OCI-LY7 (cell line): ENCODE measurements around the gene RAP1A. TPM values are rescaled to one million over a fixed set of nuclear protein-coding genes. Genes with fewer than 3 reads are reported as not detected.

ENCODE experiments used
- BruUV-seq: library from RNA; stranded (reverse); fragments of 400-500 nt; replicated peaks from 2 replicates; lab custom pipeline; 2021; lab: Mats Ljungman, UMichigan
- CTCF ChIA-PET: fragments of 300-600 bp; sonication (Branson Sonifier 250); formaldehyde crosslinking; loops from one replicate; lab custom pipeline; 2022; ENCODE audit warnings: antibody characterized with exemption; ENCODE audit not compliant: unreplicated experiment; lab: Charles Lee
- POLR2A ChIA-PET: fragments of 300-600 bp; sonication (Branson Sonifier 250); formaldehyde crosslinking; loops from one replicate; lab custom pipeline; 2022; ENCODE audit warnings: antibody characterized with exemption; lab: Charles Lee
- DNase-seq: peaks from one replicate; pipeline ENCODE4 v3.0.0-alpha.2; 2015; ENCODE audit warnings: low spot score
- H2AFZ ChIP-seq: fragments of 200-600 bp; sonication (generic), shearing (Covaris generic); 2 replicates; pipeline ENCODE4 v1.6.1; 2014; ENCODE audit warnings: mild to moderate bottlenecking, antibody characterized with exemption, low read length, moderate library complexity
- H3K27ac ChIP-seq: fragments of 200-600 bp; sonication (generic); 2 replicates; pipeline ENCODE4 v1.5.1; 2014; ENCODE audit warnings: mixed run types, low read depth, mild to moderate bottlenecking, moderate library complexity, low read length, inconsistent platforms; ENCODE audit not compliant: poor library complexity, severe bottlenecking
- H3K36me3 ChIP-seq: fragments of 200-600 bp; sonication (generic); 2 replicates; pipeline ENCODE4 v1.6.1; 2014; ENCODE audit warnings: mild to moderate bottlenecking, antibody characterized with exemption, low read length, moderate library complexity, mixed read lengths; ENCODE audit not compliant: insufficient read depth
- H3K4me1 ChIP-seq: fragments of 200-600 bp; sonication (generic); 2 replicates; pipeline ENCODE4 v1.5.1; 2014; ENCODE audit warnings: mild to moderate bottlenecking, low read length; ENCODE audit not compliant: insufficient read depth, poor library complexity, severe bottlenecking
- H3K4me2 ChIP-seq: fragments of 200-600 bp; sonication (generic); 2 replicates; pipeline ENCODE4 v1.6.1; 2014; ENCODE audit warnings: mild to moderate bottlenecking, low read length
- H3K4me3 ChIP-seq: fragments of 200-600 bp; sonication (generic); 2 replicates; pipeline ENCODE4 v1.5.1; 2014; ENCODE audit warnings: mild to moderate bottlenecking, low read depth, low read length; ENCODE audit not compliant: poor library complexity, severe bottlenecking
- H3K79me2 ChIP-seq: fragments of 200-600 bp; sonication (generic); 2 replicates; pipeline ENCODE4 v1.6.1; 2016; ENCODE audit warnings: low read depth, mild to moderate bottlenecking, low read length, moderate library complexity, mixed read lengths; ENCODE audit not compliant: insufficient read depth
- H3K9me2 ChIP-seq: fragments of 200-600 bp; sonication (generic); 2 replicates; pipeline ENCODE4 v1.6.1; 2016; ENCODE audit warnings: mild to moderate bottlenecking, low read length, mixed read lengths; ENCODE audit not compliant: insufficient read depth
- H3K9me3 ChIP-seq: fragments of 200-600 bp; sonication (generic); 2 replicates; pipeline ENCODE4 v1.6.1; 2014; ENCODE audit warnings: mild to moderate bottlenecking, mixed run types, low read length, mixed read lengths
- H4K20me1 ChIP-seq: fragments of 200-600 bp; sonication (generic); 2 replicates; pipeline ENCODE4 v1.6.1; 2014; ENCODE audit warnings: mild to moderate bottlenecking, antibody characterized with exemption, low read length, moderate library complexity, mixed read lengths; ENCODE audit not compliant: insufficient read depth
- EZH2phosphoT487 ChIP-seq: fragments of 200-600 bp; sonication (generic); IDR thresholded peaks from 2 replicates; pipeline ENCODE4 v1.6.1; 2018; ENCODE audit warnings: low read depth, borderline replicate concordance, mild to moderate bottlenecking, mixed run types, antibody characterized with exemption, low read length, moderate library complexity, mixed read lengths
- intact Hi-C: fragments of 100-400 bp; cut with micrococcal nuclease; formaldehyde crosslinking; loops from one replicate; pipeline ENCODE4 v1.10.0; 2022; ENCODE audit not compliant: unreplicated experiment
- total RNA-seq, 2 experiments: library from RNA; depleted of rRNA in 1 of 2; stranded (reverse); fragments of >200 nt in 1 of 2; shearing (Covaris generic) in 1 of 2; gene quantifications; 2 replicates each; pipeline ENCODE4 v1.2.3, GENCODE V29; 2014 to 2022
- TF ChIP-seq, protein P1 (sequence below): fragments of 200-600 bp; sonication (generic); conservative IDR thresholded peaks from 2 replicates; pipeline ENCODE4 v1.5.1; 2014; ENCODE audit warnings: mild to moderate bottlenecking, antibody characterized with exemption, low read length, moderate library complexity, mixed read lengths

RAP1A gene
- total RNA-seq, 2 experiments from 2014 or later: 10.4 to 86.3 TPM

DNA sequence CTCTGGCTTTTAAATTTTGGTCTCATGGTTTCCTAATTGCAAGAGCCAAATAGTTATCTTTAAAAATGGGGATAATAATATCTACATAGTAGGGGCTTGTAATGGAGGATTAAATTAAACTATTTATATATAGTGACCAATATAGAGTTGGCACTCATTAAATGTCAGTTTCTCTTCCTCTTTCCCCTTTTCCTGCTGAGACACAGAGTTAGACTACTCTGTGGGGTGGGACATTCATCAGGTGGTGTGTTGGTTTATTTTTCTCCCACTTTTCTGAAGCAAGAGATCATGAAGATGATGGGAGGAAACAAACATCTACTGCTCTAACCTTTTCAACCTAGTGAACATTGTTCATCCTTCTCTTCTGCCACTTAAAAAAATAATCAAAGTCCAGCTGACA, 17.3 kb upstream of the RAP1A start:
- peak overlapping the region; percentile 74 for H3K4me2 ChIP-seq
- no peak for TF ChIP-seq EZH2phosphoT487
- TF ChIP-seq, protein P1, sequence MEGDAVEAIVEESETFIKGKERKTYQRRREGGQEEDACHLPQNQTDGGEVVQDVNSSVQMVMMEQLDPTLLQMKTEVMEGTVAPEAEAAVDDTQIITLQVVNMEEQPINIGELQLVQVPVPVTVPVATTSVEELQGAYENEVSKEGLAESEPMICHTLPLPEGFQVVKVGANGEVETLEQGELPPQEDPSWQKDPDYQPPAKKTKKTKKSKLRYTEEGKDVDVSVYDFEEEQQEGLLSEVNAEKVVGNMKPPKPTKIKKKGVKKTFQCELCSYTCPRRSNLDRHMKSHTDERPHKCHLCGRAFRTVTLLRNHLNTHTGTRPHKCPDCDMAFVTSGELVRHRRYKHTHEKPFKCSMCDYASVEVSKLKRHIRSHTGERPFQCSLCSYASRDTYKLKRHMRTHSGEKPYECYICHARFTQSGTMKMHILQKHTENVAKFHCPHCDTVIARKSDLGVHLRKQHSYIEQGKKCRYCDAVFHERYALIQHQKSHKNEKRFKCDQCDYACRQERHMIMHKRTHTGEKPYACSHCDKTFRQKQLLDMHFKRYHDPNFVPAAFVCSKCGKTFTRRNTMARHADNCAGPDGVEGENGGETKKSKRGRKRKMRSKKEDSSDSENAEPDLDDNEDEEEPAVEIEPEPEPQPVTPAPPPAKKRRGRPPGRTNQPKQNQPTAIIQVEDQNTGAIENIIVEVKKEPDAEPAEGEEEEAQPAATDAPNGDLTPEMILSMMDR: no peak
- no peaks in the 10 kb centered on the region for H3K9me2 ChIP-seq
- intact Hi-C loops: loop anchor here (1.0 to 5.0 kb wide), 3 partner anchors 14 to 385 kb away; no protein-coding TSS in a partner anchor
- H3K36me3 ChIP-seq: no peaks in the 10 kb centered on the region
- H3K4me3 ChIP-seq: peak overlapping the region; percentile 26
- H3K9me3 ChIP-seq: no peaks in the 10 kb centered on the region
- no peaks in the 10 kb centered on the region for H3K79me2 ChIP-seq
- peaks cover 78% of the 10 kb centered on the region for H3K4me1 ChIP-seq
- POLR2A ChIA-PET: interaction anchor here (0.6 to 6.9 kb wide), 9 partner anchors 9 to 159 kb away, joined by 3 to 93 read pairs (median 4); partner anchors contain the start of gene RAP1A
- no TSS peak for BruUV-seq
- peak overlapping the region; percentile 66; the same call in 1 of the 2 replicates for H2AFZ ChIP-seq
- no peaks in the 10 kb centered on the region for H4K20me1 ChIP-seq
- peak; percentile 65 for DNase-seq
- H3K27ac ChIP-seq: peak overlapping the region; percentile 75
- CTCF ChIA-PET: interaction anchor here (0.9 to 1.4 kb wide), 4 partner anchors 11 to 94 kb away, joined by 3 read pairs; no protein-coding TSS in a partner anchor

DNA sequence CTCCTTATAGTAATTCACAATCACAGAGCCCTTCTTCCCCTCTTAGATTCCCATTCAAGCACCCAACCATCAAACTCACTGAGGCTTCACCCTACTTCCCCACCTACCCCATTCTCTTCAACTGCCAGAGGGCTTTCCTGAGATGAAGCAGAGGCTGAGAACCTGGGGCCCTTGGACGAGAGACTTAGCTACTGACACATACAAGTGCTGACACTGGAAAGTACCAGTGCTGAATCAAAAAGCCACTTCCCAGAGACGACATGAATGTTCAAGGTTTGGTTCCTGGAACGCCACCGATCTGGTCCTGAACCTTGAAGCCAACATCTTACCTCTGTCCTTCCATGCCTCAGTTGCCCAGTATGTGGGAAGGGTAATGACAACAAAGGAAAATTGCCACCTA, 16.6 kb upstream of the RAP1A start:
- ChIA-PET CTCF (interaction anchor here (0.9 to 1.4 kb wide), 4 partner anchors 11 to 95 kb away, joined by 3 read pairs; no protein-coding TSS in a partner anchor), POLR2A (interaction anchor here (0.5 to 6.9 kb wide), 13 partner anchors 9 to 105 kb away, joined by 3 to 93 read pairs (median 4); partner anchors contain the start of gene RAP1A)
- Histone ChIP-seq H3K9me3 (no peaks in the 10 kb centered on the region), H3K36me3 (no peaks in the 10 kb centered on the region), H2AFZ (peak overlapping the region; percentile 66; the same call in 1 of the 2 replicates), H3K79me2 (no peaks in the 10 kb centered on the region), H3K4me3 (peak overlapping the region; percentile 26), H3K4me1 (peaks cover 73% of the 10 kb centered on the region), H4K20me1 (no peaks in the 10 kb centered on the region), H3K27ac (peak overlapping the region; percentile 75), H3K4me2 (peak overlapping the region; percentile 74), H3K9me2 (no peaks in the 10 kb centered on the region)
- TF ChIP-seq, protein P1: no peak
- no peak for TF ChIP-seq EZH2phosphoT487
- intact Hi-C loops: loop anchor here (1.0 to 5.0 kb wide), 3 partner anchors 13 to 386 kb away; no protein-coding TSS in a partner anchor
- BruUV-seq: no TSS peak
- DNase-seq: no peak

DNA sequence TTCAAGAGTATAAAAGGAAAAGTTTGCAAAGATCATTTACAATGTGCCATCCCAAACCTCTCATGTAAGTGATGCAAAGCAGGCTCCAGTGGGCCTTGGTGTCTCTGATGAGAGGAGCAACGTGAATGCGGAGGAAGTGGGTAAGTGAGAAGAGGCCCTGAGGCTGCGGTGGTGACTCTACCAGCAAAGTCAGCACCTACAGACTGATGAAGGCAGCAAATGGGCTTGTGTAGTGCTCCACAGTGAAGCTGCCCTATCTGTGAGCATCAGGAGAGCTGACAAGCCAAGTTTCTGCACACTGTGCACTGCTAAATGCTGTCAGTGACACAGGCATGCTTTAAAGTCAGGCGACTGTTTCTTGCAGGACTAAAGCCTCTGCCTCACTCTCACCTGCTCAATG, 15.6 kb upstream of the RAP1A start:
- peak; percentile 77 for DNase-seq
- no TSS peak for BruUV-seq
- peak overlapping the region; percentile 75 for H3K27ac ChIP-seq
- H3K4me2 ChIP-seq: peak overlapping the region; percentile 74
- H3K36me3 ChIP-seq: no peaks in the 10 kb centered on the region
- no peaks in the 10 kb centered on the region for H4K20me1 ChIP-seq
- ChIA-PET POLR2A (interaction anchor here (0.9 to 6.9 kb wide), 6 partner anchors 8 to 22 kb away, joined by 3 to 93 read pairs (median 11); partner anchors contain the start of gene RAP1A), CTCF (interaction anchor here (0.6 to 1.4 kb wide), 3 partner anchors 9 to 96 kb away, joined by 3 read pairs; no protein-coding TSS in a partner anchor)
- no peaks in the 10 kb centered on the region for H3K9me2 ChIP-seq
- H3K4me1 ChIP-seq: peaks cover 64% of the 10 kb centered on the region
- intact Hi-C loops: loop anchor here (5.0 kb wide), 2 partner anchors 197 to 387 kb away; no protein-coding TSS in a partner anchor
- no peaks in the 10 kb centered on the region for H3K9me3 ChIP-seq
- H3K4me3 ChIP-seq: no peak overlapping the region
- peak overlapping the region; percentile 66 for H2AFZ ChIP-seq
- no peak for TF ChIP-seq EZH2phosphoT487
- TF ChIP-seq, protein P1: no peak
- H3K79me2 ChIP-seq: no peaks in the 10 kb centered on the region
